Hematopoietic multipotent progenitor cell (in vitro differentiated cells): Measurements from ENCODE around the gene GNAI1. TPM values are rescaled to one million over a fixed set of nuclear protein-coding genes. Genes with fewer than 3 reads are reported as not detected.
A peak's percentile ranks its signal among the peaks of the same experiment; 100 is the strongest.
"Not testable (repeated sequence)": the region's sequence is repeated elsewhere in the genome, so short reads cannot be mapped to it uniquely, and the experiment has no call there.

Experiments
- DNase-seq, 3 donors: peaks; one replicate each; pipeline ENCODE4 v3.0.0-alpha.2; 2011 to 2015; ENCODE audit warnings: low read depth in 2 of 3, low spot score in 2 of 3
- total RNA-seq: library from RNA; depleted of rRNA; stranded (reverse); fragments of >200 nt; gene quantifications from one replicate; pipeline ENCODE4 v1.2.3, GENCODE V29; 2012

Gene GNAI1
- total RNA-seq, 1 donor: 28.8 TPM

DNA sequence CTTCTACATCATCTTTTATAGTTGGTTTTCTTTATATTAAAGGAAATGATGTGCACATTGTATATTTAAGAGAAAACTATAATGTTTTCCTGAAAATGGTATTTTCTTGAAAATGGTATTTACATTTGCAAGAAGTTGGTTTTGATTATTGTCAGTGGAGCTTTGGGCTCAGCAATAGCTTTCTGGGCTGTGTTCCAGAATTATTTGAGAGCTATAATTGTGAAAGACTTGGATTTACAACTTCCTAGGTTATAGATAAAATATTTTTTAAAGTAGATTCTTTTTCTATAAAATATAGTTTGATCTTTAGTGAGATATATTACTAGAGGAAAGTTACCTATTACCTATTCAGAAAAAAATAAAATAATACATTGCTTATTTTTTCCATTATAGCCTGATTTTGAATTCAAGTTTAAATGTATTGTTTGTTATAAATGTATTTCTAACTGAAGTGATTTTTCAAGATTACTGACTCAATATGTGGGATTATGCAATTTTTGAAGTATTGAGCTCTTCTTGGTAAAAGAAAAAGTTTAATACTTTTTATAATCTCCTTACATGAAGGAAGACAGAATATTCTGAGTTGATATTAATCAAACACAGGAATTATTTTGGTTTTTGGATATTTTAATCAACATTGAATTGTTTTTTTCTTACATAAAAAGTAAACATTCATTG, 20.2 kb downstream of the GNAI1 start:
- no peak for DNase-seq

GRCh38 chr7:80155374-80155773, 20.7 kb downstream of the GNAI1 start:
- no peak for DNase-seq

DNA sequence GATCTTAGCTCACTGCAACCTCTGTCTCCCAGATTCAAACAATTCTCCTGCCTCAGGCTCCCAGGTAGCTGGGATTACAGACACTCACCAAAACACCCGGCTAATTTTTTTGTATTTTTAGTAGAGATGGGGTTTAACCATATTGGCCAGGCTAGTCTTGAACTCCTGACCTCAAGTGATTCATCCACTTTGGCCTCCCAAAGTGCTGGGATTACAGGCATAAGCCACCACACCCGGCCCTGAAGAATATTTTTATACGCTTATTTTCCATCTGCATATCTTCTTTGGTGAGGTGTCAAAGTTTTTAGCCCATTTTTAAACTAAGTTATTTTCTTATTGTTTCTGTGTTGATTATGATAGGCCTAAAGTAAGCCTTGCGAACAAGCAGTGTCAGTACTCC, 23.1 kb downstream of the GNAI1 start:
- not testable (repeated sequence) for DNase-seq

DNA sequence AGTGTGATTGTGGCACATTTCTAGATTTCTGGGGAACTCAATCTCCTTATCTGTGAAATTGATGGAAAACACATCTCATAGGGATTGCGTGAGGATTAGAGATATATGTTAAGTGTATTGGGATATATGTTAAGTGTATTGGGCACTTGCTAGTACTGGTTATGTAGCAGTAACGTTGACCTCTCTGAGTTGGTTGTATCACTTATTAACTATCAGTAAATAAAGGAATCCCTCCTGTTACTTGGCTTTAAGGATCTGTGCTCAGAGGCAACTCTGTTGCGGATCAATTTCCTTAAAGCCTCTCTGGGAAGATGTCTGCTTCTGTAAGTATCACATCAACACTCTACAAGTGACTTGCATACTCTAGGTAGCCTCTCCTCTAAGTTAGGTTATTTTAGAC, 25.2 kb downstream of the GNAI1 start:
- no peak for DNase-seq

DNA sequence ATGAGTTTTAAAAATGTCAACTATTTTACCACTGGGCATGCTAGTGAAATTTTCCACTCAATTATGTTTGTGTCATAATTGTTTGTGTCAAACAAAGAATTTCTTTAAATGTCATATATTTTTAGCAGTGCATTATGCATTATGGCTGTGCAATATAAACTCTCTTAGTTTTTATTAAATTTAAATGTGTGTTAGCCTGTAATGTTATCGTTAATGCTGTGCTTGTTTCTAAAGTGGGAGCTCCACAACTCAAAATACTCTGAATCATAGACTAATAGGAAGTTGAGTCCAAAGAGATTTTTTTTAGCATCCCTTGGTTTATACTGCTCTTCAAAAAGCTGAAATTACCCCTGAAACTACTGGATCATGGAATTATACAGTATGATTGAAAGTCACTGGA, 26.8 kb downstream of the GNAI1 start:
- no peak for DNase-seq

- DNase-seq: no peak
These were observed 30.5 kb downstream of the GNAI1 start for GRCh38 chr7:80165177-80165576.

DNA sequence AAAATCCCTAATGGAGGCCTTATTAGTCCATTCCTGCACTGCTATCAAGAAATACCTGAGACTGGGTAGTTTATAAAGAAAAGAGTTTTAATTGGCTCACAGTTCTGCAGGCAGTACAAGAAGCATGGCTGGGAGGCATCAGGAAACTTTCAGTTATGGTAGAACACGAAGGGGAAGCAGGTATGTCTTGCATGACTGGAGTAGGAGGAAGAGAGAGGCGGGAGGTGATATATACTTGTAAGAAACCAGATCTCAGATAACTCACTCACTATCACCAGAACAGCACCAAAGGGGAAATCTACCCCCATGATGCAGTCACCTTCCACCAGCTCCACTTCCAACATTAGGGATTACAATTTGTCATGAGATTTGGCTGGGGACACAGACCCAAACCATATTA, 35.8 kb downstream of the GNAI1 start:
- DNase-seq: no peak

GRCh38 chr7:80172387-80172786, 37.8 kb downstream of the GNAI1 start:
- DNase-seq: no peak

DNA sequence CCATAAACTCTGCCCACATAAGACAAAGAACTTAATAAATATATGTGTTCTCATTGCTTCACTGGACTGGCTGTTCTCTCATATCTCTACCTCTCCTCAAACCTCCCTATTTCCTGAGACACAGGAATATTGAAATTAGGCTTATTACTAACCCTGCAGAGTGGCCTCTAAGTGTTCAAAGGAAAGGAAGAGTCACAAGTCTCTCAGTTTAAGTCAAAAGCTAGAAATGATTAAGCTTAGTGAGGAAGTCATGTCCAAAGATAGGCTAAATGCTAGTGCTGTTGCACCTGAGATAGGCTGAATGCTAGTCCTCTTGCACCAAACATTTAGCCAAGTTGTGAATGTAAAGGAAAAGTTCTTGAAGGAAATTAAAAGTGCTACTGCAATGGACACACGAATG, 41.1 kb downstream of the GNAI1 start:
- DNase-seq: no peak

DNA sequence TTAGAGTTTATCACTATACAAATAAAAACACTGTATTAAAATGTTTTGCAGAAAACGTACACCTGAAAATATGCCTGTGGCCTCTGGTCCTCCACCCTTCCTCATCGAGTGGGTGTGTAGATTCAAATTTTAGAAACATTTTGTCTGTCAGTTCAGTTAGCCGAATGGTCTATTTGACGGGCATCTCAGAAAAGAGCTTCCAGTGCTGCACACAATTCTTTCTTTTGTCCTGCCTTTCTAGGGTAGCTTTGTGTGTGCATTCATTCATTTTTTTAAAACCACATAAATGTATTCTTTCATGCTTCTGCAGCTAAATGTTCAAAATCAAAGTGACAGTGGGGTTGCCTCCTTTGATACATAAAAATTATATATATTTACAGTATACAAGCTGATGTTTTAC, 46.8 kb downstream of the GNAI1 start:
- DNase-seq: no peak

GRCh38 chr7:80182630-80183276, 48.1 kb downstream of the GNAI1 start:
- no peak for DNase-seq

DNA sequence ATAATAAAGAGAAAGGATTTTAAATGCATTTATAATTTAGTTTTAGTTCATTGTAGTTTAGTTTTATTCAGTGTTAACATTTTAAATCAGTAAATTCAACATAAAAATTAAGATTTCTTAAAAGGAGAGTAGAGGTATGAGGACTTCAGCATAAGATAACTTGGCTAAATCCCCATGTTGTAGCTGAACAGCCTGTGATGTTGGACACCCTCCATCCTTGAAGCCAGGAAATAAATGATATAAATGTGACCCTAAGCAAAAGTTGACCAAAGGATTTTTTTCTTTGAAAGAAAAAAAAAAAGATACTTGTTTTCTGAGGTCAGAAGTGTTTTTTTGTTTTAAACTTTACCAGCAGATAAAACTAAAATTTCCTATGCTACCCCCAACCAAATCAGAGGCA, 48.7 kb downstream of the GNAI1 start:
- no peak for DNase-seq

GRCh38 chr7:80183900-80184685, 49.5 kb downstream of the GNAI1 start:
- DNase-seq: peak in 1 of 3 donors; percentile 13

GRCh38 chr7:80184693-80185092, 50.1 kb downstream of the GNAI1 start:
- no peak for DNase-seq

DNA sequence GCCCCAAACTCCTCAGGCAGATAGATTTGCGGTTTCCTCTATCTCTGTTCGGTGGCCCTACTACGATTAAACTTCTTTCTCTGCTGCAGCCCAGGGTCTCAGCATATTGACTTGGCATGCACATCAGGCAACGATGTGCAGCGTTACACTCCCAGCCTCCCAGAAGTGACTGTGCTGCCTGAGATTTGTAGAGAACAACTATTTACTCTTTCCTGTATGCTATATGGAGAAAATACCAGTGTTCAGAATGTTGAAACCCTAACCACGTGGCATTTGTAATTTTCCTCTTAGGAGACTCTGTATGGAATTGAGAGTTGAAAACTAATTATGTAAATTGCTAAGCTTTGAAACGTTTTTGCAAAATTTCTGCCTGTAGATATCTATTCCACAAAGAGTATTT, 50.9 kb downstream of the GNAI1 start:
- no peak for DNase-seq

DNA sequence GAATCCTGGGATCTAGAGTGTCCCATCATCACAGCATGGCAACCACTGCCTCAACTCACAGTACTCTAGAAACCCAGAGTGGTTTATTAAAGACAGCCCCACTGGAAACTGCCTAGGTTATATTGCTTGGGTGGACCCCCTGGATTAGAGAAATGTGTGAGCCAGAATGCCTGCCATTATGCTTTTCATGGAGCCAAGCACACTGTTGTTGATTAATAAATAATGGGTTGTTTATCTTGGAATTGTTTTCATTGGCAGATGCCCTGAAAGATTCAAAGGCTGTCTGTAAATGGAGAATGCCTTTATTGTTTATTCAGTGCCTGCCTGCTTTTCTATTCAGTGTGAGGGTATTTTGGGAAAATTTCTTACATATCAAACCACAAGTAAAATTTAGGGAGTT, 52.1 kb downstream of the GNAI1 start:
- no peak for DNase-seq

DNA sequence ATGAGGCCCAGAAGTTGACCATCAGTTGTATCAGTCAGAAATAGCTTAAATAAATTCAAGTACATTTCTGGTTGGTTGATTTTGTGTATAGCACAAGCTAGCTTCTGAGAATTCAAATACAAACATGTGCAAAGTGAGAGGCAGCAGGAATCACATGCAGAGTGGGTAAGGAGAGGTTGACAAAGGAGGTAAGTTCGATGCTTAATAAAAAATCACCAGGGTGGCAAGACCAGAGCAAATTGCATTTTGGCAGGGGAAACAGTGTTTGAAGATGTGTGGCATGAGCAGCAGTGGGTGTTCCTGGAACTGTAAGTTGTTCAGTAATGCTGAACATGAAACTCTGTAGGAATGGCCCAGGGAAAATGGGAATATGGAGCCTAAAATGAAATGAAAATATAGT, 52.6 kb downstream of the GNAI1 start:
- DNase-seq: no peak

GRCh38 chr7:80187727-80188126, 53.1 kb downstream of the GNAI1 start:
- DNase-seq: no peak

DNA sequence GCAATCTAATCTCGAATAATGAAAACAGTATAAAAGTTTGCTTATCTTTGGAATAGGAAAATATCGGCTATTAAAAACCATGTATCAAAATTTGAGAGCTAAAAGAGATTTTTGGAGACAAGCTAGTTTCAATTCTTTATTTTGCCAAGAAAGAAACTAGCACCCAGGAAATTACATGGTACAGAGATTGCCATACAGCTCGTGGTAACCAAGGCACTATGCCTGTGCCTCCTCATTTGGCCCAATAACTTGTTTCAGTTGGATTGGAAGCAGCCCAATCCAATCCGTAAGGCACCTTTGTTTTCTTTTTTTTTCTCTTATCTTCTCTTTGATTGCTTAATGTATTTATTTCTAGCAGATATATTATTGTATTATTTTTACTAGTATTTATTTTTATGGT, 55.0 kb downstream of the GNAI1 start:
- DNase-seq: no peak

GRCh38 chr7:80197627-80198026, 63.0 kb downstream of the GNAI1 start:
- DNase-seq: no peak

GRCh38 chr7:80199051-80199450, 64.4 kb downstream of the GNAI1 start:
- no peak for DNase-seq

DNA sequence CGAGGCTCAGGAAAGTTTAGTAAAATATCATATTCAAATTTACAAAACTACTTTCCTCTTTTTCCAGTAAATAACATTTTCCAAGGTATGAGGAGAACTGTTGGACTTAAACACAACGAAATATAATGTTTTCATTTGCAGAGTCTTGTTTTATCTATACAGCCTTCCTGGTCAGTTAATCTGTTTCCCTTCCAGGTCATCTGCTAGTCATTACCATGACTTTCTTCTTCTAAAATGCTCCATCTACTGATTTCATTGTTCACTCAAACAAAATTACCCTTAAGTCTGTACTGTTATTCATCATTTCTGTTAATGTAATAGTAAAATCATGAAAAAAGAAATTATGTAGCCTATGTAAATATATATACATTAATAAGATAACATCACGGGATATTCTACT, 69.8 kb downstream of the GNAI1 start:
- no peak for DNase-seq
